NCI-H1417 (cell line): ENCODE measurements around the gene RIN3.

ENCODE experiments used
- DNase-seq, 3 experiments: peaks; one replicate each; lab custom pipeline; 2025; lab: John Stamatoyannopoulos, UW

The RIN3 gene

GRCh38 chr14:92487513-92488133 is 26.0 kb upstream of the RIN3 start:
- no peak for DNase-seq

GRCh38 chr14:92489394-92490238 is 24.0 kb upstream of the RIN3 start:
- DNase-seq, result no peak

- no peak for DNase-seq
These were observed 23.2 kb upstream of the RIN3 start for GRCh38 chr14:92490239-92490959.

- no peak for DNase-seq
These were observed 21.8 kb upstream of the RIN3 start for GRCh38 chr14:92491782-92492181.

GRCh38 chr14:92492258-92492657 is 21.3 kb upstream of the RIN3 start:
- DNase-seq, result no peak

GRCh38 chr14:92493024-92493423 is 20.6 kb upstream of the RIN3 start:
- no peak for DNase-seq

GRCh38 chr14:92493492-92493891 is 20.1 kb upstream of the RIN3 start:
- no peak for DNase-seq

GRCh38 chr14:92494512-92494911 is 19.1 kb upstream of the RIN3 start:
- no peak for DNase-seq

- DNase-seq, result no peak
These were observed 18.6 kb upstream of the RIN3 start for GRCh38 chr14:92495027-92495426.

GRCh38 chr14:92496191-92496857 is 17.3 kb upstream of the RIN3 start:
- no peak for DNase-seq

GRCh38 chr14:92497391-92497790 is 16.2 kb upstream of the RIN3 start:
- DNase-seq, result no peak

- DNase-seq, result no peak
These were observed 14.3 kb upstream of the RIN3 start for GRCh38 chr14:92499234-92499633.

- DNase-seq, result no peak
These were observed 13.1 kb upstream of the RIN3 start for GRCh38 chr14:92500491-92500941.

GRCh38 chr14:92501891-92502351 is 11.7 kb upstream of the RIN3 start:
- no peak for DNase-seq

GRCh38 chr14:92502541-92503286 is 10.9 kb upstream of the RIN3 start:
- no peak for DNase-seq

- DNase-seq, result no peak
These were observed 9.7 kb upstream of the RIN3 start for GRCh38 chr14:92503756-92504491.

GRCh38 chr14:92505826-92506225 is 7.8 kb upstream of the RIN3 start:
- no peak for DNase-seq

GRCh38 chr14:92506231-92506630 is 7.3 kb upstream of the RIN3 start:
- DNase-seq, result no peak

- DNase-seq, result peak; percentile 76 to 97 (median 90)
These were observed 6.3 kb upstream of the RIN3 start for GRCh38 chr14:92507174-92507768.

GRCh38 chr14:92510972-92511371 is 2.6 kb upstream of the RIN3 start:
- peak in 1 of 3 experiments; percentile 7 for DNase-seq
